Measurements from ENCODE around the gene KLK7.

KLK7 gene

GRCh38 chr19:50928831-50929230 lies 54.9 kb downstream of the KLK7 start:
- no peak for DNase-seq
